Uterus (tissue), 4 donors: ENCODE measurements around the gene SYCE1L. TPM values are rescaled to one million over a fixed set of nuclear protein-coding genes. Genes with fewer than 3 reads are reported as not detected.

Experiments used
- DNase-seq, 2 donors: peaks; one replicate each; pipeline ENCODE4 v3.0.0-alpha.2; 2019 to 2020
- H3K27ac ChIP-seq, 2 donors: fragments of 200-600 bp; sonication (generic); 1 replicate in 1 of 2; 2 replicates in 1 of 2; pipeline ENCODE4 v1.5.1; 2016 to 2018
- H3K27me3 ChIP-seq, 2 donors: fragments of 200-600 bp; sonication (generic); one replicate each; pipeline ENCODE4 v1.5.1; 2018 to 2019; ENCODE audit warnings: control low read depth in 1 of 2
- H3K36me3 ChIP-seq, 2 donors: fragments of 200-600 bp; sonication (generic); one replicate each; pipeline ENCODE4 v1.5.1; 2019; ENCODE audit warnings: control low read depth in 1 of 2
- H3K4me1 ChIP-seq, 2 donors: fragments of 200-600 bp; sonication (generic); one replicate each; pipeline ENCODE4 v1.5.1; 2018 to 2019; ENCODE audit warnings: control low read depth in 1 of 2
- H3K4me3 ChIP-seq, 2 donors: fragments of 200-600 bp; sonication (generic); 1 replicate in 1 of 2; 2 replicates in 1 of 2; pipeline ENCODE4 v1.5.1; 2018 to 2019; ENCODE audit warnings: mild to moderate bottlenecking in 1 of 2
- H3K9me3 ChIP-seq, 2 donors: fragments of 200-600 bp; sonication (generic); one replicate each; pipeline ENCODE4 v1.5.1; 2019; ENCODE audit warnings: control low read depth in 1 of 2
- POLR2A ChIP-seq, 2 donors: fragments of 450-650 bp; IDR thresholded peaks; one replicate each; pipeline ENCODE4 v1.6.1; 2016; ENCODE audit warnings: antibody characterized with exemption in 2 of 2, mild to moderate bottlenecking in 1 of 2, moderate library complexity in 1 of 2
- intact Hi-C: fragments of 100-400 bp; cut with DNase I; formaldehyde crosslinking; loops from one replicate; pipeline ENCODE4 v1.15.1; 2023; ENCODE audit warnings: low total_unique reads
- total RNA-seq, 4 donors: library from RNA; depleted of rRNA in 3 of 4; stranded (reverse); fragments of >200 nt in 3 of 4; gene quantifications; one replicate each; pipeline versions ENCODE4 v1.1.0 to v1.2.4, GENCODE V29; 2014 to 2023
- TF ChIP-seq, protein P1 (sequence below), 4 experiments: fragments of 200-600 bp in 2 of 4; fragments of 450-650 bp in 2 of 4; sonication (generic) in 2 of 4; IDR thresholded peaks; one replicate each; pipeline ENCODE4 v1.5.1; 2016 to 2019; ENCODE audit warnings: antibody characterized with exemption in 4 of 4, mild to moderate bottlenecking in 2 of 4, moderate library complexity in 1 of 4
- donor health status: DM: yes; HTN: yes; CAD: no.

The SYCE1L gene
- total RNA-seq, 4 donors from 2014 or later: 0.48 to 11.4 TPM; not detected in 2

DNA sequence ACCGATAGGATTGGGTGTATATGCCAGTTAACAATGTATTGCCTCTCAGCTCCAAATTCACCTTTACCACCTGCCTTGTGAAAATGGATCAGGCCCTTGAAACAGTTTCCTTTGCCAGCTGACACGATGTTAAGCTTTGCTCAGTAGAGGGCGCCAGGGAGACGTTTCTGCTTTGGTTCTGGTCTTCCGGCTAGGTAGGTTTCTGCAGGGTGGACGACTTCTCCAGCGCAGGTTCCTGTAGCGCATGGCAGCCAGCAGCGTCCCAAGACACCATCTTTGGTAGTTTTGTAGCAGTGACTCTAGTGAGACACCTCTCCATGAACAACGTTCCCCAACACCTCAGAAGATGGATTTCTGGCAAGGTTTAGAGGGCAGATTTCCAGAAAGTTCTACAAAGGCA lies 24.0 kb downstream of the SYCE1L start:
- intact Hi-C loops: no loop called here
- no peak overlapping the region for H3K4me3 ChIP-seq
- no peaks in the 10 kb centered on the region for H3K9me3 ChIP-seq
- H3K4me1 ChIP-seq: no peaks in the 10 kb centered on the region
- no peaks in the 10 kb centered on the region for H3K36me3 ChIP-seq
- TF ChIP-seq, protein P1, sequence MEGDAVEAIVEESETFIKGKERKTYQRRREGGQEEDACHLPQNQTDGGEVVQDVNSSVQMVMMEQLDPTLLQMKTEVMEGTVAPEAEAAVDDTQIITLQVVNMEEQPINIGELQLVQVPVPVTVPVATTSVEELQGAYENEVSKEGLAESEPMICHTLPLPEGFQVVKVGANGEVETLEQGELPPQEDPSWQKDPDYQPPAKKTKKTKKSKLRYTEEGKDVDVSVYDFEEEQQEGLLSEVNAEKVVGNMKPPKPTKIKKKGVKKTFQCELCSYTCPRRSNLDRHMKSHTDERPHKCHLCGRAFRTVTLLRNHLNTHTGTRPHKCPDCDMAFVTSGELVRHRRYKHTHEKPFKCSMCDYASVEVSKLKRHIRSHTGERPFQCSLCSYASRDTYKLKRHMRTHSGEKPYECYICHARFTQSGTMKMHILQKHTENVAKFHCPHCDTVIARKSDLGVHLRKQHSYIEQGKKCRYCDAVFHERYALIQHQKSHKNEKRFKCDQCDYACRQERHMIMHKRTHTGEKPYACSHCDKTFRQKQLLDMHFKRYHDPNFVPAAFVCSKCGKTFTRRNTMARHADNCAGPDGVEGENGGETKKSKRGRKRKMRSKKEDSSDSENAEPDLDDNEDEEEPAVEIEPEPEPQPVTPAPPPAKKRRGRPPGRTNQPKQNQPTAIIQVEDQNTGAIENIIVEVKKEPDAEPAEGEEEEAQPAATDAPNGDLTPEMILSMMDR (IDR thresholded peaks at IDR 0.05): no peak
- no peak for TF ChIP-seq POLR2A (IDR thresholded peaks at IDR 0.05)
- no peak overlapping the region for H3K27ac ChIP-seq
- DNase-seq: no peak
- H3K27me3 ChIP-seq: no peaks in the 10 kb centered on the region

DNA sequence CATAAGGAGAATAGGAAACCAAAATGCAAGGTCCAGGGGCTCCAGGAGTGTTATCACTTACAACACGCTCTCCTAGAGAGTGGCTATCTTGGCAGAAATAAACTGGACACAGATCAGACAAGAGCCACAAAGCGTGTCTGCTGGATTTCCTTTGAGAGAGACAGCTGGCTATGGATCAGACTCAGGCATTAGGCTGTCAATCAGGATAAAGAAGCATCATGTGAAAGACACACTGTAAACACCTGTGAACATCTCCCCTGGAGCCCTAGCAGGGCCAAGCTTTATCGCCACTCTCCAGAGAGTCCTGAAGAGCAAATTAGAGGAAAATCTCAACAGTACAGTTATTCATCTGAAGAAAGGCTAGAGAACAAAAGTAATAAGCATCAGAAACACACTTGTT lies 26.0 kb downstream of the SYCE1L start:
- H3K27me3 ChIP-seq: no peaks in the 10 kb centered on the region
- H3K36me3 ChIP-seq: no peaks in the 10 kb centered on the region
- TF ChIP-seq, protein P1 (IDR thresholded peaks at IDR 0.05): no peak
- no peak for TF ChIP-seq POLR2A (IDR thresholded peaks at IDR 0.05)
- no peak overlapping the region for H3K4me3 ChIP-seq
- no peak for DNase-seq
- no peak overlapping the region for H3K27ac ChIP-seq
- H3K9me3 ChIP-seq: no peaks in the 10 kb centered on the region
- H3K4me1 ChIP-seq: no peaks in the 10 kb centered on the region
- intact Hi-C loops: no loop called here

DNA sequence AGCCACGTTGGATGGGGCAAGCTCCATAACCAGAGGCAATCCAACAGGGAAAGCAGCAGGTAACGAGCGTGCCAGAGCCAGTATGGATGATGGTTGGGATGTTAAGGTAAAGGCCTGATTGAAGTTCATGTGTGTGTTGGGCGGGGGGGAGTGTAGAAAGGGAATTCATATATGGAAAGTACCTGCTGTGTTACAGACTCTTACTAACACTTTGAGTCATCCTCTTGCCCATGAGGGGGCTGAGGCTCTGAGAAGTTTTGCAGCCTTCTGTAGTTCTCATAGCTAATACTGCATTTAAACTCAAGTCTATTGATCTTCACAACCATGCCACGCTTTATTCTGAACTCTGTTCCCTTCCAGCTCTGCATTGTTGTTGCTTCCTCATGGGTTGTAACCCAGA lies 28.5 kb downstream of the SYCE1L start:
- no peak overlapping the region for H3K4me3 ChIP-seq
- TF ChIP-seq, protein P1 (IDR thresholded peaks at IDR 0.05): no peak
- TF ChIP-seq POLR2A (IDR thresholded peaks at IDR 0.05): no peak
- no peaks in the 10 kb centered on the region for H3K36me3 ChIP-seq
- H3K27me3 ChIP-seq: no peaks in the 10 kb centered on the region
- H3K27ac ChIP-seq: no peak overlapping the region
- DNase-seq: no peak
- H3K9me3 ChIP-seq: no peaks in the 10 kb centered on the region
- intact Hi-C loops: no loop called here
- no peaks in the 10 kb centered on the region for H3K4me1 ChIP-seq

DNA sequence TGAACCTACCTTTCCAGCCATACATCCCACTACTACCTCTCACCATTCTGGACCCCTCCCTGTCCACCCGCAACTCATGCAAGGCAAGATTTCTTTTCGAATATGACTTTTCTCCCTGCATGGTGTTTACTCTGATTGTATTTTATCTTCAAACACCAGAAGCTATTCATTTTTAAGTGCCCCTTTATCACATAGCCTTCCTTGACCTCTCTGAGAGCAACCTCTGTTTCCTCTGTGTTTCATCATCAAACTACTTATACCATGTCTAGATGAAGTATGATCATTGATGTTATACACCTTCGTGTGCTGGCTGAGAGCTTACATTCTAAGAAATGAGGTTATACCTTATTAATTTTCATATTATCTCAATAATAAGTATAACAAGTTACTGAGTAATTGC lies 31.8 kb downstream of the SYCE1L start:
- no peaks in the 10 kb centered on the region for H3K27me3 ChIP-seq
- no peak for TF ChIP-seq POLR2A (IDR thresholded peaks at IDR 0.05)
- TF ChIP-seq, protein P1 (IDR thresholded peaks at IDR 0.05): no peak
- H3K27ac ChIP-seq: no peak overlapping the region
- H3K36me3 ChIP-seq: no peaks in the 10 kb centered on the region
- H3K9me3 ChIP-seq: no peaks in the 10 kb centered on the region
- no peaks in the 10 kb centered on the region for H3K4me1 ChIP-seq
- intact Hi-C loops: no loop called here
- H3K4me3 ChIP-seq: no peak overlapping the region
- DNase-seq: no peak

DNA sequence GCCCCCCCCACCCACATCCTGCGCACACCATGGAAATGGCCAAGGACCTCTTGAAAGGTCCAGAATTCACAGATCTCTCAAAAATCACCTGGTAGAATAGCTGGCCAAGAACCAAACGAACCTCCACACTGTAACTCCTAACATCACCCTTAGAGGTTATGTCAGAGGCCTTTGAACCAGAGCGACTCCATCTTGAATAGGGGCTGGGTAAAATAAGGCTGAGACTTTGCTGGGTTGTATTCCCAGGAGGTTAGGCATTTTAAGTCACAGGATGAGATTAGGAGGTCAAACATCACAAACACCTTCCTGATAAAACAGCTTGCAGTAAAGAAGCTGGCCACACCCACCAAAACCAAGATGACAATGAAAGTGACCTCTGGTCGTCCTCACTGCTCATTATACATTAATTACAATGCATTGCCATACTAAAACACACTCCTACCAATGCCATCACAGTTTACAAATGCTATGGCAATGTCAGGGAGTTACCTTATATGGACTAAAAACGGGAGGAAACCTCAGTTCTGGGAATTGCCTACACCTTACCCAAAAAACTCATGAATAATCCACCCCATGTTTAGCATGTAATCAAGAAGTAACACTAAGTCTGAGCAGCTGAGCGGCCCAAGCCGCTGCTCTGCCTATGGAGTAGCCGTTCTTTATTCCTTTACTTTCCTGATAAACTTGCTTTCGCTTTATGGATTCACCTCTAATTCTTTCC lies 34.8 kb downstream of the SYCE1L start:
- no peak for TF ChIP-seq POLR2A (IDR thresholded peaks at IDR 0.05)
- TF ChIP-seq, protein P1 (IDR thresholded peaks at IDR 0.05): no peak
- H3K36me3 ChIP-seq: no peaks in the 10 kb centered on the region
- intact Hi-C loops: no loop called here

More for the DNA sequence above, 34.8 kb downstream of the SYCE1L start:
- no peak for DNase-seq
- H3K27ac ChIP-seq: no peak overlapping the region
- no peaks in the 10 kb centered on the region for H3K9me3 ChIP-seq
- no peaks in the 10 kb centered on the region for H3K4me1 ChIP-seq
- H3K27me3 ChIP-seq: no peaks in the 10 kb centered on the region
- no peak overlapping the region for H3K4me3 ChIP-seq
